ENCODE measurements around the gene PPP1R3C.

The PPP1R3C gene
- total RNA-seq = 0 to 1.1 (median 0.05) reads per million in 17 experiments

- peak; percentile 44 to 66 (median 49) for DNase-seq
These were observed at the start of gene PPP1R3C for GRCh38 chr10:91632671-91633550. TSS of gene PPP1R3C (minus strand) at chr10:91633071. CDS start at chr10:91632969, 102 bp downstream.

GRCh38 chr10:91681361-91682276, 48.7 kb upstream of the PPP1R3C start:
- peak in 1 of 4 experiments; percentile 5 for DNase-seq

GRCh38 chr10:91680487-91680886, 47.6 kb upstream of the PPP1R3C start:
- DNase-seq = no peak

- no peak for DNase-seq
These were observed 46.4 kb upstream of the PPP1R3C start for GRCh38 chr10:91679296-91679695.

GRCh38 chr10:91677911-91678310, 45.0 kb upstream of the PPP1R3C start:
- no peak for DNase-seq

- DNase-seq = no peak
These were observed 39.2 kb upstream of the PPP1R3C start for GRCh38 chr10:91672021-91672608.

- DNase-seq = no peak
These were observed 36.0 kb upstream of the PPP1R3C start for GRCh38 chr10:91668913-91669312.

- DNase-seq = no peak
These were observed 33.0 kb upstream of the PPP1R3C start for GRCh38 chr10:91665842-91666241.

- no peak for DNase-seq
These were observed 31.6 kb upstream of the PPP1R3C start for GRCh38 chr10:91664426-91664825.

- DNase-seq = no peak
These were observed 30.1 kb upstream of the PPP1R3C start for GRCh38 chr10:91662993-91663392.

- DNase-seq = no peak
These were observed 20.5 kb upstream of the PPP1R3C start for GRCh38 chr10:91653219-91653870.

GRCh38 chr10:91652364-91652763, 19.5 kb upstream of the PPP1R3C start:
- no peak for DNase-seq

- no peak for DNase-seq
These were observed 10.8 kb upstream of the PPP1R3C start for GRCh38 chr10:91643700-91644099.

GRCh38 chr10:91642831-91643692, 10.2 kb upstream of the PPP1R3C start:
- peak in 1 of 4 experiments; percentile 10 for DNase-seq

GRCh38 chr10:91636892-91637291, 4.0 kb upstream of the PPP1R3C start:
- no peak for DNase-seq

- peak; percentile 64 to 73 (median 66) for DNase-seq
These were observed 2.8 kb upstream of the PPP1R3C start for GRCh38 chr10:91635401-91636400.

- DNase-seq = no peak
These were observed 2.0 kb upstream of the PPP1R3C start for GRCh38 chr10:91634898-91635297.

- no peak for DNase-seq
These were observed 1.4 kb upstream of the PPP1R3C start for GRCh38 chr10:91634246-91634645.

GRCh38 chr10:91630625-91631024, 2.2 kb downstream of the PPP1R3C start:
- no peak for DNase-seq
